HG02588 (cell line): ENCODE results near the gene CAV3.

Experiments
- ATAC-seq: cut with Tn5 transposase; IDR thresholded peaks from one replicate; pipeline ENCODE4 v1.9.1; 2021; ENCODE audit warnings: mild to moderate bottlenecking, moderate library complexity; ENCODE audit not compliant: unreplicated experiment

The CAV3 gene

GRCh38 chr3:8780279-8780678 is 46.7 kb downstream of the CAV3 start:
- no peak for ATAC-seq

GRCh38 chr3:8784676-8785435 is 51.3 kb downstream of the CAV3 start:
- ATAC-seq = no peak

- ATAC-seq = no peak
Measured at GRCh38 chr3:8790529-8790928, 56.9 kb downstream of the CAV3 start.

GRCh38 chr3:8793242-8793641 is 59.6 kb downstream of the CAV3 start:
- no peak for ATAC-seq

- ATAC-seq = no peak
Measured at GRCh38 chr3:8794247-8794646, 60.6 kb downstream of the CAV3 start.
